HAP-1 (cell line): Measurements from ENCODE around the gene TSPAN31.
"Not testable (repeated sequence)": the region's sequence is repeated elsewhere in the genome, so short reads cannot be mapped to it uniquely, and the experiment has no call there.

Experiments
- DNase-seq, 2 experiments: peaks; one replicate each; pipeline ENCODE4 v3.0.0-alpha.2; 2016 to 2020; ENCODE audit warnings: low spot score in 2 of 2
- H3K27me3 ChIP-seq: fragments of 250-450 bp; sonication (Bioruptor Pico); 2 replicates; pipeline ENCODE4 v1.5.1; 2020; ENCODE audit warnings: low read depth, mild to moderate bottlenecking, moderate library complexity
- H3K36me3 ChIP-seq: fragments of 250-450 bp; sonication (Bioruptor Pico); replicated peaks from 2 replicates; pipeline ENCODE4 v1.5.1; 2020; ENCODE audit warnings: mild to moderate bottlenecking
- H3K4me1 ChIP-seq: fragments of 250-450 bp; sonication (Bioruptor Pico); 2 replicates; pipeline ENCODE4 v1.5.1; 2020; ENCODE audit warnings: mild to moderate bottlenecking
- H3K4me3 ChIP-seq: fragments of 250-450 bp; sonication (Bioruptor Pico); 2 replicates; pipeline ENCODE4 v1.5.1; 2020; ENCODE audit warnings: mild to moderate bottlenecking, moderate library complexity
- H3K9me3 ChIP-seq: fragments of 250-450 bp; sonication (Bioruptor Pico); 2 replicates; pipeline ENCODE4 v1.5.1; 2020; ENCODE audit warnings: mild to moderate bottlenecking, moderate library complexity
- in situ Hi-C: fragments of 300-500 bp; cut with MboI; formaldehyde crosslinking; loops from 3 replicates; pipeline ENCODE4 v1.14.3; 2020; ENCODE audit warnings: low sequenced_read_pairs, inconsistent platforms, mixed read lengths

The TSPAN31 gene

GRCh38 chr12:57766464-57767304 lies 21.8 kb downstream of the TSPAN31 start, which contains the start of gene CYP27B1:
Gene CYP27B1 (minus strand): TSS chr12:57767078. CDS start chr12:57767041, 37 bp downstream.
- Histone ChIP-seq H3K27me3 (peaks cover 24% of the 10 kb centered on the region), H3K4me3 (peak within 1 kb of the TSS; percentile 11)
- DNase-seq = peak; percentile 88 to 89

GRCh38 chr12:57767305-57767698 lies 22.5 kb downstream of the TSPAN31 start:
- no peak overlapping the region for H3K4me3 ChIP-seq
- H3K9me3 ChIP-seq = no peaks in the 10 kb centered on the region
- peaks cover 24% of the 10 kb centered on the region for H3K27me3 ChIP-seq
- DNase-seq = no peak
- H3K36me3 ChIP-seq = peaks cover 30% of the 10 kb centered on the region
- H3K4me1 ChIP-seq = peaks cover 23% of the 10 kb centered on the region
- in situ Hi-C loops = no loop called here

More at GRCh38 chr12:57766464-57767304, 21.8 kb downstream of the TSPAN31 start, which contains the start of gene CYP27B1:
- Histone ChIP-seq H3K36me3 (peaks cover 30% of the 10 kb centered on the region), H3K4me1 (peaks cover 23% of the 10 kb centered on the region), H3K9me3 (no peaks in the 10 kb centered on the region)
- in situ Hi-C loops = no loop called here

- no peaks in the 10 kb centered on the region for H3K9me3 ChIP-seq
- H3K27me3 ChIP-seq = peaks cover 24% of the 10 kb centered on the region
- in situ Hi-C loops = no loop called here
- H3K4me3 ChIP-seq = no peak overlapping the region
- peaks cover 23% of the 10 kb centered on the region for H3K4me1 ChIP-seq
- no peak for DNase-seq
- peaks cover 30% of the 10 kb centered on the region for H3K36me3 ChIP-seq
Measured at GRCh38 chr12:57767876-57768275, 23.0 kb downstream of the TSPAN31 start.

GRCh38 chr12:57769594-57769993 lies 24.8 kb downstream of the TSPAN31 start:
- Histone ChIP-seq H3K4me3 (no peak overlapping the region), H3K9me3 (no peaks in the 10 kb centered on the region), H3K4me1 (peaks cover 23% of the 10 kb centered on the region), H3K36me3 (peaks cover 30% of the 10 kb centered on the region), H3K27me3 (peaks cover 19% of the 10 kb centered on the region)
- no peak for DNase-seq
- in situ Hi-C loops = no loop called here

- peak overlapping the region; percentile 90; the same call in 1 of the 2 replicates for H3K4me3 ChIP-seq
- DNase-seq = no peak
- H3K4me1 ChIP-seq = peaks cover 21% of the 10 kb centered on the region
- peaks cover 8% of the 10 kb centered on the region for H3K27me3 ChIP-seq
- H3K9me3 ChIP-seq = no peaks in the 10 kb centered on the region
- in situ Hi-C loops = no loop called here
- peaks cover 30% of the 10 kb centered on the region for H3K36me3 ChIP-seq
Measured at GRCh38 chr12:57770734-57771133, 25.9 kb downstream of the TSPAN31 start.

DNA sequence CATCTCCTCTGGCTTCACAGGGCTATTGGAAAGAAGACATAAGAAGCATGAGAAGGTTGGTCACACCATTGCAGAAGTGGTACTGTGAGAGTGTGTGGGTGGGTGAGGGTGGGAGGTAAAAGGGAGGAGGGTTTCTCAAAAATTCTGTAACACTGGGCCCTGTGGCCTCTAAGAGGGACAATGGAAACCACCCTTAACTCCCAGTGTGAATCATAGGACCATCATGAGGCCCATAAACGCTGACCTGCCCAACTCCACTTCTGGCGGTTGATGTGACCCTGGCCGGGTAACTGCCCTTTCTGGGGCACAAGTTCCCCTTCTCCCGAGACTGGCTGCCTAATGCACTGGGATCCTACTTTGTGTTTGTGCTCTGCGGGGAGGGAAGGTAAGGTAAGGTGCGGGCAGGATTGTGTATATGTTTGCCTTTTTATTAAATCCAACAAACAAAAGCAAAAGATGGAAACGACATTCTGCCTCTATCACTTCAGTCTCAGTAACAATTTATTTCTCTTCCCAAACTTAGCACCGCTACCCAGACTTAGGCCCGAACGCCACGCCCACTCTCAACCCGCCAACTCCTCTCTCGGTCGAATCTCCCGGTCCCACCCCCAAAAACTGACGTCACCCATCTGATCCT lies 26.5 kb downstream of the TSPAN31 start:
- H3K9me3 ChIP-seq = no peaks in the 10 kb centered on the region
- peak; percentile 93 to 97 for DNase-seq
- peak overlapping the region; percentile 90 for H3K4me3 ChIP-seq
- H3K4me1 ChIP-seq = peaks cover 19% of the 10 kb centered on the region
- in situ Hi-C loops = no loop called here
- peaks cover 2% of the 10 kb centered on the region; the same call in 1 of the 2 replicates for H3K27me3 ChIP-seq
- H3K36me3 ChIP-seq = peaks cover 30% of the 10 kb centered on the region

DNA sequence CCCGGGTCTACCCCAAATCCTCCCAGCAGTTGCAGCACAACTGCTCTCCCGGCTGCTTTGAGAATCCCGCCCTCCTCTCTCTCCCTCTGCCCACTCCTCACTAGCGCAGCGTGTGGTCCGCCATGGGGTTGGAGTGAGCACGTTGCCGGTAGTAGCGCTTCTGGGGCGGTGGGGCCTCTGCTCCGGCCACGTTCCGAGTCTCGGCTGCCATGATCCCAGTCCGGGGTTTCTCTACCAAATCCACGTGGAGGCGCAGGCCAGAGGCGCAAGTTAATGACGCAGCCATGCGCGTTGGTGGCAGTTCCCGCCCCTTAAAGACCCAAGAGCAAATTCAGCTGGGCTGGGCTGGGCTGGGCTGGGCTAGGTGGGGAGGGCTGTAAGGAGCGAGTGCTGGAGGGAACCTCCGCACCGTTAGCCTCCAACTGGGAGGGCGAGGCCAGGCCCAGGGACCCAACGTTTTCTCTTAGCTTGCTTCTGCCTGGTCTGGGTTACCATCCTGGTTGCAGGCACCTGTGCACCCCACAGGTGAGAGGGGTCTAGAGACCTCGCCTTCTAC lies 27.1 kb downstream of the TSPAN31 start, which contains the start of gene METTL1:
METTL1 (minus strand) TSS at position 233 of the 556 bp plus-strand sequence; CDS start at position 211, 22 bp downstream.
- DNase-seq = peak; percentile 96 to 98
- Histone ChIP-seq H3K4me1 (peaks cover 14% of the 10 kb centered on the region), H3K4me3 (peak within 1 kb of the TSS; percentile 90), H3K9me3 (no peaks in the 10 kb centered on the region), H3K27me3 (no peaks in the 10 kb centered on the region), H3K36me3 (peaks cover 30% of the 10 kb centered on the region)
- in situ Hi-C loops = no loop called here

DNA sequence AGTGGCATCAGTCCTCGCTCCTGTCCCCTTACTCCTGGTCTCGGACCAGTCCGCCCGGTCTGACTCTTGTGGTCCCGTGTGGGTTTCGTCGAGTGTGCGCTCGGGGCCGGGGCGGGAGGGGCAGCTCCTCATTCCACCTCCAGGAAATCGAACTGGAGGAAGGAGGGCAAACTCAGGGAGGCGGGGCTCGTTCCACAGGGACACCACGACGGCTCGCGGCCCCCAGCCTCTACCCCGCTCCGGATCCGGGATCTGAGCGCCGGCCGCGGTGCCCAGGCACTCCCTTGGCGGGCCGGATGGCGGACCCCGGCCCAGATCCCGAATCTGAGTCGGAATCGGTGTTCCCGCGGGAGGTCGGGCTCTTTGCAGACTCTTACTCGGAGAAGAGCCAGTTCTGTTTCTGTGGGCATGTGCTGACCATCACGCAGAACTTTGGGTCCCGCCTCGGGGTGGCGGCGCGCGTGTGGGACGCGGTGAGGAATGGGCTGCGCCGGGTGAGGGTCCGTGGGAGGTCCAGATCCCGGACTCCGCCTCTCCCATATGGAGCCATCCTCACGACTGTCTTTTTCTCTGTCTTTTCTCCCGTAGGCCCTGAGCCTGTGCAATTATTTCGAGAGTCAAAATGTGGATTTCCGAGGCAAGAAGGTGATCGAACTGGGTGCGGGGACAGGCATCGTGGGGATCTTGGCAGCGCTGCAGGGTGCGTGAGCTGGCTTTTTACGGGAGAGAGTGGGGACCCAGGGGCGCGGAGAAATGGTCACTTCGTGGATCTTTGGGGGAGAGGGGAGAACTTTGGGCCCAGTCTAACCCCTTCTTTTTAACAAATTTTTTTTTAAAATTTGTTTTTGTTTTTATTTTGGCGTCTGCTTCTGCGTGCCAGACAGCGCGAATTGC lies 27.8 kb downstream of the TSPAN31 start, which contains the start of gene EEF1AKMT3:
EEF1AKMT3 (plus strand) TSS at position 186 of the 894 bp plus-strand sequence; CDS start at position 297, 111 bp downstream.
- Histone ChIP-seq H3K9me3 (no peaks in the 10 kb centered on the region), H3K4me3 (peak within 1 kb of the TSS; percentile 90), H3K36me3 (peaks cover 27% of the 10 kb centered on the region), H3K4me1 (peaks cover 7% of the 10 kb centered on the region; the same call in 1 of the 2 replicates), H3K27me3 (no peaks in the 10 kb centered on the region)
- peak; percentile 54 to 83 for DNase-seq
- in situ Hi-C loops = no loop called here

DNA sequence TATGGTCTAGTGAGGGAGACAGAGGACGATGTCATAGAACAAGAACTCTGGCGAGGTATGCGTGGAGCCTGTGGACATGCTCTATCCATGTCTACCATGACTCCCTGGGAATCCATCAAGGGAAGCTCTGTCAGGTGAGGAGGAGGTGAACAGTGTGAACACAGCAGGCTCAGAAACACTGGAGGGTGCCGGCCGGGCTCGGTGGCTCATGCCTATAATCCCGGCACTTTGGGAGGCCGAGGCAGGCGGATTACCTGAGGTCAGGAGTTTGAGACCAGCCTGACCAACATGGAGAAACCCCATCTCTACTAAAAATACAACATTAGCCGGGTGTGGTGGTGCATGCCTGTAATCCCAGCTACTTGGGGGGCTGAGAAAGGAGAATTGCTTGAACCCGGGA lies 29.8 kb downstream of the TSPAN31 start:
- H3K4me1 ChIP-seq, H3K27me3 ChIP-seq, in situ Hi-C loops, DNase-seq, H3K9me3 ChIP-seq, H3K4me3 ChIP-seq, H3K36me3 ChIP-seq: not testable (repeated sequence)

DNA sequence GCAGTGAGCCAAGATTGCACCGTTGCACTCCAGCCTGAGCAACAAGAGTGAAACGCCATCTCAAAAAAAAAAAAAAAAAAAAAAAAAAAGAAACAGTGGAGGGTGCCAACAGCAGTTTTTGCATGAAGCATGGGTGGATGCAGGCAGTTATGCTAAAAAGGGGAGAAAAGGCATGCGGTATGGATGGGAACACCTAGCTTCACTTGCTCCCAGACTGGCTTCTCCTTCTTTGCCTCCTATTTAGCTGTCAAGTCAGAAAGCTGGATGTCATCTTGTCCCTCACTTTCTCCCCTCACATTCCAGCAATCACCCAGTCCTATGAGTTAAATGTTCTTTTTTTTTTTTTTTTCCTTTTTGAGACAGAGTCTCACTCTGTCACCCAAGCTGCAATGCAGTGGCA lies 30.2 kb downstream of the TSPAN31 start:
- Histone ChIP-seq H3K36me3 (peaks cover 12% of the 10 kb centered on the region), H3K4me1 (peaks cover 6% of the 10 kb centered on the region; the same call in 1 of the 2 replicates), H3K9me3 (no peaks in the 10 kb centered on the region), H3K4me3 (no peak overlapping the region), H3K27me3 (no peaks in the 10 kb centered on the region)
- in situ Hi-C loops = no loop called here
- no peak for DNase-seq

GRCh38 chr12:57775563-57776246 lies 30.9 kb downstream of the TSPAN31 start:
- Histone ChIP-seq H3K27me3 (no peaks in the 10 kb centered on the region), H3K4me1 (peaks cover 5% of the 10 kb centered on the region; the same call in 1 of the 2 replicates), H3K36me3 (peaks cover 8% of the 10 kb centered on the region), H3K4me3 (no peak overlapping the region), H3K9me3 (no peaks in the 10 kb centered on the region)
- DNase-seq = no peak
- in situ Hi-C loops = no loop called here

- in situ Hi-C loops = no loop called here
- H3K27me3 ChIP-seq = no peaks in the 10 kb centered on the region
- 0 out of 2 replicates have a peak, but pooled peaks cover under 1% of the 10 kb centered on the region for H3K4me1 ChIP-seq
- no peak for DNase-seq
- no peak overlapping the region for H3K4me3 ChIP-seq
- peaks cover 6% of the 10 kb centered on the region; the same call in 1 of the 2 replicates for H3K36me3 ChIP-seq
- H3K9me3 ChIP-seq = no peaks in the 10 kb centered on the region
Measured at GRCh38 chr12:57776247-57776587, 31.4 kb downstream of the TSPAN31 start.
